GM04504 (cell line): Measurements from ENCODE around the gene ANK3.

Experiments used
- DNase-seq: peaks from one replicate; pipeline ENCODE4 v3.0.0-alpha.2; 2012; ENCODE audit warnings: low read depth

The ANK3 gene

GRCh38 chr10:60377042-60377352, 12.7 kb downstream of the ANK3 start:
- DNase-seq, result no peak

GRCh38 chr10:60376221-60377041, 13.2 kb downstream of the ANK3 start:
- no peak for DNase-seq

- no peak for DNase-seq
Measured at GRCh38 chr10:60375293-60376004, 14.2 kb downstream of the ANK3 start.

GRCh38 chr10:60374836-60375235, 14.8 kb downstream of the ANK3 start:
- DNase-seq, result no peak

- no peak for DNase-seq
Measured at GRCh38 chr10:60372436-60372835, 17.2 kb downstream of the ANK3 start.

- no peak for DNase-seq
Measured at GRCh38 chr10:60369547-60369930, 20.1 kb downstream of the ANK3 start.

GRCh38 chr10:60368875-60369546, 20.7 kb downstream of the ANK3 start:
- no peak for DNase-seq

- DNase-seq, result no peak
Measured at GRCh38 chr10:60367901-60368300, 21.8 kb downstream of the ANK3 start.

GRCh38 chr10:60367431-60367830, 22.2 kb downstream of the ANK3 start:
- DNase-seq, result no peak

GRCh38 chr10:60367024-60367423, 22.7 kb downstream of the ANK3 start:
- no peak for DNase-seq

GRCh38 chr10:60363187-60363586, 26.5 kb downstream of the ANK3 start:
- no peak for DNase-seq

- no peak for DNase-seq
Measured at GRCh38 chr10:60362461-60362860, 27.2 kb downstream of the ANK3 start.

GRCh38 chr10:60359066-60359465, 30.6 kb downstream of the ANK3 start:
- DNase-seq, result no peak

- no peak for DNase-seq
Measured at GRCh38 chr10:60358282-60358681, 31.4 kb downstream of the ANK3 start.

GRCh38 chr10:60353519-60354258, 36.0 kb downstream of the ANK3 start:
- DNase-seq, result no peak

GRCh38 chr10:60352105-60352504, 37.6 kb downstream of the ANK3 start:
- no peak for DNase-seq

GRCh38 chr10:60351191-60351853, 38.4 kb downstream of the ANK3 start:
- DNase-seq, result no peak

GRCh38 chr10:60350400-60350799, 39.3 kb downstream of the ANK3 start:
- no peak for DNase-seq

GRCh38 chr10:60349426-60349825, 40.2 kb downstream of the ANK3 start:
- no peak for DNase-seq

- DNase-seq, result no peak
Measured at GRCh38 chr10:60348982-60349381, 40.7 kb downstream of the ANK3 start.

- no peak for DNase-seq
Measured at GRCh38 chr10:60347270-60347669, 42.4 kb downstream of the ANK3 start.

- no peak for DNase-seq
Measured at GRCh38 chr10:60346661-60347060, 43.0 kb downstream of the ANK3 start.
